Immature natural killer cell (primary cell): ENCODE data around the gene BACE1. TPM values are rescaled to one million over a fixed set of nuclear protein-coding genes. Genes with fewer than 3 reads are reported as not detected.
"Not testable (repeated sequence)": the region's sequence is repeated elsewhere in the genome, so short reads cannot be mapped to it uniquely, and the experiment has no call there.

Source experiments
- DNase-seq, 3 donors: peaks; one replicate each; pipeline ENCODE4 v3.0.0; 2022; ENCODE audit warnings: mixed read lengths in 1 of 3
- H3K27ac Mint-ChIP-seq, 6 donors: one replicate each; pipeline ENCODE4 v1.8.0; 2020; ENCODE audit warnings: mixed read lengths in 6 of 6, mild to moderate bottlenecking in 5 of 6, inconsistent platforms in 4 of 6, moderate library complexity in 3 of 6
- H3K27me3 Mint-ChIP-seq, 3 donors: one replicate each; pipeline ENCODE4 v1.8.0; 2020 to 2021; ENCODE audit warnings: low read depth in 3 of 3, mild to moderate bottlenecking in 3 of 3, mixed read lengths in 3 of 3, moderate library complexity in 3 of 3, inconsistent platforms in 1 of 3
- H3K36me3 Mint-ChIP-seq, 3 donors: one replicate each; pipeline ENCODE4 v1.8.0; 2020; ENCODE audit warnings: mixed read lengths in 3 of 3, inconsistent platforms in 2 of 3, mild to moderate bottlenecking in 2 of 3
- H3K4me1 Mint-ChIP-seq, 2 donors: one replicate each; pipeline ENCODE4 v1.8.0; 2020; ENCODE audit warnings: inconsistent platforms in 2 of 2, mild to moderate bottlenecking in 2 of 2, mixed read lengths in 2 of 2, moderate library complexity in 1 of 2
- H3K4me3 Mint-ChIP-seq, 5 donors: one replicate each; pipeline ENCODE4 v1.8.0; 2020; ENCODE audit warnings: mild to moderate bottlenecking in 5 of 5, mixed read lengths in 5 of 5, inconsistent platforms in 3 of 5, moderate library complexity in 3 of 5
- H3K9me3 Mint-ChIP-seq, 6 donors: one replicate each; pipeline ENCODE4 v1.8.0; 2020; ENCODE audit warnings: mild to moderate bottlenecking in 6 of 6, mixed read lengths in 6 of 6, inconsistent platforms in 4 of 6, moderate library complexity in 3 of 6
- polyA plus RNA-seq, 3 donors: library from polyadenylated mRNA; unstranded; fragments of 300-500 nt; fragmentation: Illumina TruSeq; gene quantifications; one replicate each; pipeline ENCODE4 v1.2.3, GENCODE V29; 2021

BACE1 gene
- polyA plus RNA-seq, 3 donors from 2014 or later: 0.04 to 1.0 TPM; not detected in 1

DNA sequence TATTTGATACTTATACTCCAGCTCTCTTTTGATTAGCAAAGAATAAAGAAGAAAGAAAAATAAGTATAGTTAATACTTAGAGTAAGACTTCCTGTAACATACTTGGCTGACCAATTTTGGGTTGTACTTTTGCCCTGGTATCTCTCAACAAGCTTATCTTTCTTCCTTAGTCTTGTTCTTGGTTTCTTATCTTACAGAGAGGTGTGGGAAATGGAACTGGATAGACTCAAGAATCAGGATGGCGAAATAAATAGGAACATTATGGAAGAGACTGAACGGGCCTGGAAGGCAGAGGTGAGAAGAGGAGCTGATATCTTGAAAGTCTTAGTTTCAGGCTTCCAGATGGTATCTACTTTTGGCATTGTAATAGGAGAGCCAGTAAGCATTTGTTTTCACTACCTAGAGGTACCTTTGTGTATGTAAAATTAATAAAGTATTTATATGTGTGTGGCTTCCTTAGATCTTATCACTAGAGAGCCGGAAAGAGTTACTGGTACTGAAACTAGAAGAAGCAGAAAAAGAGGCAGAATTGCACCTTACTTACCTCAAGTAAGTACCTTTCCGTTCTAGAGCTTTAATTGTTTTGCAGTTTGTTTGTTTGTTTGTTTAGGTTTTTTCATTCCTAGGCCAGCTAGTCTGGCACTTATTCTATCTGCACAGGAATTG lies 36.2 kb downstream of the BACE1 start:
- H3K27me3 Mint-ChIP-seq: no peaks in the 10 kb centered on the region
- no peak for DNase-seq
- H3K9me3 Mint-ChIP-seq: no peaks in the 10 kb centered on the region
- H3K4me1 Mint-ChIP-seq: peaks cover 3 to 8% of the 10 kb centered on the region in 2 donors
- H3K36me3 Mint-ChIP-seq: peaks cover 28 to 45% (median 39%) of the 10 kb centered on the region in 3 donors
- peak overlapping the region in 2 of 6 donors; percentile 1 to 38 for H3K27ac Mint-ChIP-seq
- no peak overlapping the region for H3K4me3 Mint-ChIP-seq

DNA sequence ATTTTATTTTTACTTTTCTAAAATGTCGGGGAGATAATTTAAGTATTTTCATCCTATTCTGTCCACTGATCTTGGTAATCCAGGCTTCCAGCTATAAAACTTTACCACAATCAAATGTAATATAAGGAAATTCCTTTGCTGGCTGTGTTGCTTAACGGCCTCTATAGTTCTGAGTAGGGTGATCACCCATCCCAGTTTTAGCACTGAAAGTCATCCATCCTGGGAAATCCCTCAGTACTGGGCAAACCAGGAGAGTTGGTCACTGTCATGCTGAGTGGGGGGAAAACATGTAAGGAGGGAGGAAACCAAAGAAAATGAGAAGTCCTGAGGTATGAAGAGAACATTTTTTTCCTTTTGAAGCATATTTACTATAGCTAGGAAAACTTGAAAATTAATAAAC lies 37.7 kb downstream of the BACE1 start:
- peaks cover 26 to 47% (median 40%) of the 10 kb centered on the region in 3 donors for H3K36me3 Mint-ChIP-seq
- no peaks in the 10 kb centered on the region for H3K9me3 Mint-ChIP-seq
- H3K27me3 Mint-ChIP-seq: no peaks in the 10 kb centered on the region
- no peak for DNase-seq
- peaks cover 3 to 8% of the 10 kb centered on the region in 2 donors for H3K4me1 Mint-ChIP-seq
- H3K4me3 Mint-ChIP-seq: no peak overlapping the region
- peak overlapping the region in 1 of 6 donors; percentile 14 for H3K27ac Mint-ChIP-seq

- Mint-ChIP-seq H3K36me3 (peaks cover 20 to 32% (median 25%) of the 10 kb centered on the region in 3 donors), H3K27ac (no peak overlapping the region), H3K27me3 (no peaks in the 10 kb centered on the region), H3K4me1 (no peaks in the 10 kb centered on the region), H3K9me3 (no peaks in the 10 kb centered on the region), H3K4me3 (no peak overlapping the region)
- no peak for DNase-seq
Observed at GRCh38 chr11:117273550-117274289, 42.3 kb downstream of the BACE1 start.

DNA sequence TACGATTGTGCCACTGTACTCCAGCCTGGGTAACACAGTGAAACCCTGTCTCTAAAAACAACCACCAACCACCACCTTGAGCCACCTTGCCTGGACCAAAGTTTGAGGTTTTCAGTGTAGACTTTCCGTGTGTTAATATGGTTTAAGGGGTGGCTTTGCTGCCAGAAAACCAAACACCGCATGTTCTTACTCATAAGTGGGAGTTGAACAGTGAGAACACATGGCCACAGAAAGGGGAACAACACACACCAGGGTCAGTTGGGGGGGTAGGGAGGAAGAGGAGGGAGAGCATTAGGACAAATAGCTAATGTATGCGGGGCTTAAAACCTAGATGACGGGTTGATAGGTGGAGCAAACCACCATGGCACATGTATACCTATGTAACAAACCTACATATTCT lies 43.9 kb downstream of the BACE1 start:
- not testable (repeated sequence) for H3K9me3 Mint-ChIP-seq, H3K4me1 Mint-ChIP-seq, DNase-seq, H3K27ac Mint-ChIP-seq, H3K4me3 Mint-ChIP-seq, H3K27me3 Mint-ChIP-seq
- peaks cover 29% of the 10 kb centered on the region in 3 donors for H3K36me3 Mint-ChIP-seq

- no peaks in the 10 kb centered on the region for H3K9me3 Mint-ChIP-seq
- no peak for DNase-seq
- no peak overlapping the region for H3K4me3 Mint-ChIP-seq
- H3K27me3 Mint-ChIP-seq: no peaks in the 10 kb centered on the region
- no peaks in the 10 kb centered on the region for H3K4me1 Mint-ChIP-seq
- H3K27ac Mint-ChIP-seq: no peak overlapping the region
- peaks cover 29 to 36% (median 33%) of the 10 kb centered on the region in 3 donors for H3K36me3 Mint-ChIP-seq
Observed at GRCh38 chr11:117271208-117271607, 44.8 kb downstream of the BACE1 start.

DNA sequence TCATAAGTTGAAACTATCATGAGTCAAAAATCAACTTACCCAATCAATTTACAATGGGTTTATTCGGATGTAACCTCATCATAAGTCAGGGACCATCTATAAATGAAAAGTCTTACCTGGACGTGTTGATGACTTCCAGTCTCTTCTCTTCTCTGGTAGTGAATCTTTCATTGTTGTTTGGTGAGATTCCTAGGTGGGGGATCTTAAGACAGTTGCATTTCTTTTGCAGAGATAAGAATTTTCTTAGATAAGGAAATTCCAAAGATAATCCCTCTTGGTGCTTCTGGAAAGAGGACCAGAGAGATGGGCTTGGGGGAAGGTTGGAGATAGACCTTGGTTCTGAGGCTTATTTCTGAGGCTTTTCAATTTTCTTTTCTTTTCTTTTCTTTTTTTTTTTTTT lies 46.2 kb downstream of the BACE1 start:
- DNase-seq: no peak
- Mint-ChIP-seq H3K4me3 (no peak overlapping the region), H3K27ac (no peak overlapping the region), H3K36me3 (peaks cover 25 to 35% (median 28%) of the 10 kb centered on the region in 3 donors), H3K27me3 (no peaks in the 10 kb centered on the region), H3K9me3 (no peaks in the 10 kb centered on the region), H3K4me1 (no peaks in the 10 kb centered on the region)

GRCh38 chr11:117265745-117266144 lies 50.3 kb downstream of the BACE1 start:
- Mint-ChIP-seq H3K4me1 (no peaks in the 10 kb centered on the region), H3K27ac (no peak overlapping the region), H3K36me3 (peaks cover 8 to 29% (median 26%) of the 10 kb centered on the region in 3 donors), H3K27me3 (no peaks in the 10 kb centered on the region), H3K4me3 (no peak overlapping the region), H3K9me3 (no peaks in the 10 kb centered on the region)
- no peak for DNase-seq

- H3K27ac Mint-ChIP-seq, H3K27me3 Mint-ChIP-seq, DNase-seq, H3K9me3 Mint-ChIP-seq, H3K4me1 Mint-ChIP-seq, H3K4me3 Mint-ChIP-seq: not testable (repeated sequence)
- peaks cover 9 to 29% (median 26%) of the 10 kb centered on the region in 3 donors for H3K36me3 Mint-ChIP-seq
Observed at GRCh38 chr11:117264624-117265323, 51.3 kb downstream of the BACE1 start.

DNA sequence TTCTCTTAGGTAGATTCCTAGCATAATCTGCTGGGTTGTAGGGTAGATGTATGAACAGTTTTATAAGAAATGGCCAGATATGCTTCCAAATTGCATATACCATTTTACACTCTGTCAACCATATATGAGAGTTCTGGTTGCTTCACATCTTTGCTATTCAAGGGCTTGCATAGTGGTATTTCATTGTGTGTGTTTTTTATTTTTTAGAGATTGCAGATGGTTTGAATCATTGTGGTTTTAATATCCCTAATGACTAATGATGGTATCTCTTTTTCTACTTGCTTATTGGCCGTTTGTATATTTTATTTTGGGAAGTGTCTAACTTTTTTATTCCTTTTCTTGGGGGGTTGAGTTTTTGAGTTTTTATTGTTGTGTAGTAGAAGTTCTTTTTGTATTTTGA lies 56.6 kb downstream of the BACE1 start:
- peak overlapping the region in 1 of 6 donors; percentile 1 for H3K27ac Mint-ChIP-seq
- H3K27me3 Mint-ChIP-seq: peaks cover 0 to 2% (median 0%) of the 10 kb centered on the region in 3 donors
- H3K4me3 Mint-ChIP-seq: no peak overlapping the region
- H3K36me3 Mint-ChIP-seq: peaks cover 7 to 17% (median 17%) of the 10 kb centered on the region in 3 donors
- no peaks in the 10 kb centered on the region for H3K9me3 Mint-ChIP-seq
- no peak for DNase-seq
- H3K4me1 Mint-ChIP-seq: no peaks in the 10 kb centered on the region

- H3K4me3 Mint-ChIP-seq: no peak overlapping the region
- H3K36me3 Mint-ChIP-seq: peaks cover 7 to 21% (median 20%) of the 10 kb centered on the region in 3 donors
- no peak overlapping the region for H3K27ac Mint-ChIP-seq
- H3K9me3 Mint-ChIP-seq: no peaks in the 10 kb centered on the region
- H3K4me1 Mint-ChIP-seq: no peaks in the 10 kb centered on the region
- DNase-seq: no peak
- peaks cover 0 to 2% (median 0%) of the 10 kb centered on the region in 3 donors for H3K27me3 Mint-ChIP-seq
Observed at GRCh38 chr11:117258576-117258975, 57.5 kb downstream of the BACE1 start.

DNA sequence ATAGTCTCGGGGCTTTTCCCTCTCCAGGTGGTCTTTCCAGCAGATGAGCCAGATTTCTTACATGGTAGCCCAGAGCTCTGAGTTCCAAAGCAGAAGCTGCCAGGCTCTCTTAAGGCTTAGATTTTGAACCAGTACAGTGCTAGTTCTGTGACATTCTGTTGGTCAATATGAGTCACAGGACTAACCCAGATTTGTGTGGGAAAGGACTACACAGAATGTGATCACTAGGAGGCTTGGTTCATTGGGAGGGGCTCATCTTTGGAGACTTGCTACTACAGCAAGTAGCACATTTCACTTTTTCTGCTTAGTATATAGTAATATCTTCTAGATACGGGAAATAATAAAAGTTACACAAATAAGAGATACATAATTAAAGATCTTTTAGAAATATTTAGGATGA lies 59.5 kb downstream of the BACE1 start:
- H3K4me1 Mint-ChIP-seq: no peaks in the 10 kb centered on the region
- no peaks in the 10 kb centered on the region for H3K9me3 Mint-ChIP-seq
- H3K27me3 Mint-ChIP-seq: peaks cover 0 to 2% (median 0%) of the 10 kb centered on the region in 3 donors
- H3K36me3 Mint-ChIP-seq: peaks cover 0 to 16% (median 16%) of the 10 kb centered on the region in 3 donors
- H3K27ac Mint-ChIP-seq: no peak overlapping the region
- no peak for DNase-seq
- H3K4me3 Mint-ChIP-seq: no peak overlapping the region

- H3K4me3 Mint-ChIP-seq: no peak overlapping the region
- peaks cover 0 to 16% (median 16%) of the 10 kb centered on the region in 3 donors for H3K36me3 Mint-ChIP-seq
- no peaks in the 10 kb centered on the region for H3K4me1 Mint-ChIP-seq
- H3K27me3 Mint-ChIP-seq: peaks cover 0 to 2% (median 0%) of the 10 kb centered on the region in 3 donors
- H3K9me3 Mint-ChIP-seq: no peaks in the 10 kb centered on the region
- no peak overlapping the region for H3K27ac Mint-ChIP-seq
- no peak for DNase-seq
Observed at GRCh38 chr11:117255966-117256365, 60.1 kb downstream of the BACE1 start.

GRCh38 chr11:117251506-117251905 lies 64.5 kb downstream of the BACE1 start:
- peaks cover 15 to 37% (median 26%) of the 10 kb centered on the region in 3 donors for H3K36me3 Mint-ChIP-seq
- no peak overlapping the region for H3K27ac Mint-ChIP-seq
- H3K27me3 Mint-ChIP-seq: peaks cover 0 to 2% (median 0%) of the 10 kb centered on the region in 3 donors
- no peaks in the 10 kb centered on the region for H3K9me3 Mint-ChIP-seq
- no peak for DNase-seq
- H3K4me1 Mint-ChIP-seq: no peaks in the 10 kb centered on the region
- no peak overlapping the region for H3K4me3 Mint-ChIP-seq

DNA sequence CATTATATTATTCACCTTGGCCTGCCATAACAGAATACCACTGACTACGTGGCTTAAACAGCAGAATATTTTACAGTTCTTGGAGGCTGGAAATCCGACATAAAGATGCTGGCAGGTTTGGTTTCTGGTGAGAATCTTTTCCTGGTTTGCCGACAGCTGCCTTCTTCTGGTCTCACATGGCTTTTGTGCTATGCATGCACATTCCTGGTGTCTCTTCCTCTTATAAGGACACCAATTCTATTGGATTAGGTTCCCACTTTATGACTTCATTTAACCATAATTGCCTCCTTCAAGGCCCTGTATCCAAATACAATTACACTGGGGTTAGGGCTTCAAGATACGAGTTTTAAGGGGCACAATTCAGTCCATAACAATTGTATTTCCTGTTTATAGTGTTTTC lies 66.5 kb downstream of the BACE1 start:
- Mint-ChIP-seq H3K27me3 (no peaks in the 10 kb centered on the region), H3K36me3 (peaks cover 26 to 45% (median 31%) of the 10 kb centered on the region in 3 donors), H3K9me3 (no peaks in the 10 kb centered on the region), H3K27ac (no peak overlapping the region), H3K4me1 (no peaks in the 10 kb centered on the region), H3K4me3 (no peak overlapping the region)
- DNase-seq: no peak
